ENCODE results near the gene KHDRBS2. TPM values are rescaled to one million over a fixed set of nuclear protein-coding genes. Genes with fewer than 3 reads are reported as not detected.

KHDRBS2 gene
- total and polyA plus RNA-seq, 2 of the 4 experiments (the other 2 are of a cell fraction), result not detected

- H2BK15ac ChIP-seq (ENCODE audit: low read depth, low read length), result no peak overlapping the region
- TF ChIP-seq FOS (IDR thresholded peaks at IDR 0.05; ENCODE audit: low read depth, low read length), result no peak
- TF ChIP-seq CHD1 (IDR thresholded peaks at IDR 0.05; ENCODE audit: low read depth, low read length), result no peak
- CTCF ChIA-PET, result no interaction called here
Measured at GRCh38 chr6:62086047-62086446, 200.0 kb downstream of the KHDRBS2 start.

More at GRCh38 chr6:62086047-62086446, 200.0 kb downstream of the KHDRBS2 start:
- Histone ChIP-seq H3K9me1 (ENCODE audit: insufficient read depth, low read length) (no peaks in the 10 kb centered on the region), H3K27me3 (ENCODE audit: control insufficient read depth, insufficient read depth, low read length) (no peaks in the 10 kb centered on the region), H3K14ac (replicated peaks; ENCODE audit: low read depth, low read length) (no peak overlapping the region), H2AK5ac (ENCODE audit: low read depth, low read length) (no peak overlapping the region), H3K18ac (ENCODE audit: low read depth, low read length) (no peak overlapping the region), H3K56ac (ENCODE audit: extremely low read depth, insufficient read depth, low read length) (no peak overlapping the region), H3K4ac (ENCODE audit: low read depth, low read length) (no peak overlapping the region), H2BK20ac (ENCODE audit: low read depth, low read length) (no peak overlapping the region), H4K20me1 (ENCODE audit: insufficient read depth, low read length) (no peaks in the 10 kb centered on the region), H3K4me1 (ENCODE audit: control insufficient read depth, insufficient read depth, low read length) (no peaks in the 10 kb centered on the region), H3K23ac (ENCODE audit: low read depth, low read length) (no peak overlapping the region), H3K9me3 (ENCODE audit: control insufficient read depth, insufficient read depth, low read length) (peaks cover 12% of the 10 kb centered on the region; the same call in 1 of the 2 replicates), H4K91ac (ENCODE audit: insufficient read depth, low read depth, low read length) (no peak overlapping the region), H3K9ac (ENCODE audit: low read depth, low read length) (no peak overlapping the region), H3K79me1 (ENCODE audit: low read depth in 1 of 2, low read length in 2 of 2) (no peaks in the 10 kb centered on the region), H2AFZ (replicated peaks; ENCODE audit: low read length, poor library complexity) (no peak overlapping the region), H3K4me3 (ENCODE audit: insufficient read depth, low read depth, low read length) (no peak overlapping the region), H3K27ac (ENCODE audit: insufficient read depth, low read length) (no peak overlapping the region), H4K5ac (ENCODE audit: low read depth, low read length) (no peak overlapping the region), H3K4me2 (ENCODE audit: low read depth, low read length) (no peak overlapping the region), H2BK5ac (ENCODE audit: low read depth, low read length, poor library complexity, severe bottlenecking) (no peak overlapping the region), H2AK9ac (replicated peaks; ENCODE audit: low read depth, low read length, poor library complexity) (no peak overlapping the region), H2BK120ac (ENCODE audit: low read depth, low read length) (no peak overlapping the region), H4K8ac (ENCODE audit: low read depth in 2 of 2, low read length in 2 of 2) (no peak overlapping the region), H3K36me3 (ENCODE audit: control insufficient read depth, insufficient read depth, low read length) (no peaks in the 10 kb centered on the region)
- dilution Hi-C loops (cut with HindIII; ENCODE audit: low sequenced_read_pairs, unreplicated experiment), result no loop called here
- POLR2A ChIA-PET (ENCODE audit: unreplicated experiment), result no interaction called here
- no TSS peak for BruUV-seq (replicated peaks)
- in situ Hi-C loops (cut with MboI; ENCODE audit: low sequenced_read_pairs), result no loop called here
- no peak for DNase-seq
- 20% methylated on average over 1 of the region's 2 CpGs; no CpG with 5 or more reads in 1 of the 2 experiments for WGBS, 2 experiments (ENCODE audit: extremely low coverage in 2 of 2, insufficient read length in 1 of 2)
- intact Hi-C loops (cut with micrococcal nuclease), result no loop called here
- ATAC-seq (ENCODE audit: low read depth), result no peak

All from IMR-90 (cell line).